Gastrocnemius medialis (tissue), 4 donors: ENCODE results near the gene PRKCZ.

Experiments
- CTCF ChIP-seq, 5 experiments: fragments of 450-650 bp in 3 of 5; fragments of 200-600 bp in 2 of 5; sonication (generic) in 2 of 5; IDR thresholded peaks in 4 of 5; conservative IDR thresholded peaks in 1 of 5; 1 replicate in 4 of 5; 2 replicates in 1 of 5; pipeline ENCODE4 v1.5.1; 2016 to 2019; ENCODE audit warnings: antibody characterized with exemption in 5 of 5, mild to moderate bottlenecking in 3 of 5, moderate library complexity in 3 of 5
- POLR2A ChIP-seq, 2 donors: fragments of 450-650 bp; IDR thresholded peaks; one replicate each; pipeline ENCODE4 v1.6.1; 2017; ENCODE audit warnings: antibody characterized with exemption in 2 of 2, mild to moderate bottlenecking in 2 of 2, moderate library complexity in 2 of 2

GRCh38 chr1:2148691-2149090 is 98.5 kb downstream of the PRKCZ start:
- TF ChIP-seq CTCF (IDR thresholded peaks at IDR 0.05 in 4 of 5, conservative IDR thresholded peaks at IDR 0.05 in 1 of 5) (no peak), POLR2A (IDR thresholded peaks at IDR 0.05) (no peak)
